DMS 273 treated with DMSO at 0.1 percent for 48 hours (cell line): ENCODE measurements around the gene CYB561.

ENCODE experiments used
- DNase-seq: peaks from one replicate; lab custom pipeline; 2025; lab: John Stamatoyannopoulos, UW

The CYB561 gene

GRCh38 chr17:63445954-63446752 lies at the start of gene CYB561:
TSS of gene CYB561 (minus strand) at chr17:63446306. CDS start at chr17:63437547, 8,759 bp downstream.
- peak; percentile 20 for DNase-seq

GRCh38 chr17:63495491-63495890 lies 49.4 kb upstream of the CYB561 start:
- no peak for DNase-seq

- no peak for DNase-seq
These were observed 48.3 kb upstream of the CYB561 start for GRCh38 chr17:63494300-63494928.

GRCh38 chr17:63493411-63493810 lies 47.3 kb upstream of the CYB561 start:
- no peak for DNase-seq

- DNase-seq: no peak
These were observed 46.8 kb upstream of the CYB561 start for GRCh38 chr17:63492940-63493339.

- peak; percentile 76 for DNase-seq
These were observed 46.0 kb upstream of the CYB561 start for GRCh38 chr17:63491977-63492618.

GRCh38 chr17:63491413-63491812 lies 45.3 kb upstream of the CYB561 start:
- no peak for DNase-seq

- no peak for DNase-seq
These were observed 44.8 kb upstream of the CYB561 start for GRCh38 chr17:63490858-63491400.

- no peak for DNase-seq
These were observed 44.2 kb upstream of the CYB561 start for GRCh38 chr17:63490329-63490728.

GRCh38 chr17:63489291-63489690 lies 43.2 kb upstream of the CYB561 start:
- no peak for DNase-seq

- DNase-seq: no peak
These were observed 42.7 kb upstream of the CYB561 start for GRCh38 chr17:63488851-63489250.

- no peak for DNase-seq
These were observed 40.9 kb upstream of the CYB561 start for GRCh38 chr17:63487014-63487339.

- no peak for DNase-seq
These were observed 40.4 kb upstream of the CYB561 start for GRCh38 chr17:63486317-63487013.

- DNase-seq: no peak
These were observed 37.8 kb upstream of the CYB561 start for GRCh38 chr17:63483655-63484575.

GRCh38 chr17:63483038-63483437 lies 36.9 kb upstream of the CYB561 start:
- no peak for DNase-seq

GRCh38 chr17:63482509-63482908 lies 36.4 kb upstream of the CYB561 start:
- DNase-seq: no peak

- no peak for DNase-seq
These were observed 35.4 kb upstream of the CYB561 start for GRCh38 chr17:63481488-63481870.

GRCh38 chr17:63480826-63481487 lies 34.9 kb upstream of the CYB561 start:
- DNase-seq: peak; percentile 55

GRCh38 chr17:63480192-63480784 lies 34.2 kb upstream of the CYB561 start:
- DNase-seq: no peak

GRCh38 chr17:63479495-63480184 lies 33.5 kb upstream of the CYB561 start:
- peak; percentile 61 for DNase-seq
